GM18907 (cell line): Measurements from ENCODE around the gene KLK2.

Experiments used
- ATAC-seq: cut with Tn5 transposase; IDR thresholded peaks from one replicate; pipeline ENCODE4 v1.9.1; 2021; ENCODE audit warnings: mild to moderate bottlenecking, moderate library complexity; ENCODE audit not compliant: unreplicated experiment

The KLK2 gene

DNA sequence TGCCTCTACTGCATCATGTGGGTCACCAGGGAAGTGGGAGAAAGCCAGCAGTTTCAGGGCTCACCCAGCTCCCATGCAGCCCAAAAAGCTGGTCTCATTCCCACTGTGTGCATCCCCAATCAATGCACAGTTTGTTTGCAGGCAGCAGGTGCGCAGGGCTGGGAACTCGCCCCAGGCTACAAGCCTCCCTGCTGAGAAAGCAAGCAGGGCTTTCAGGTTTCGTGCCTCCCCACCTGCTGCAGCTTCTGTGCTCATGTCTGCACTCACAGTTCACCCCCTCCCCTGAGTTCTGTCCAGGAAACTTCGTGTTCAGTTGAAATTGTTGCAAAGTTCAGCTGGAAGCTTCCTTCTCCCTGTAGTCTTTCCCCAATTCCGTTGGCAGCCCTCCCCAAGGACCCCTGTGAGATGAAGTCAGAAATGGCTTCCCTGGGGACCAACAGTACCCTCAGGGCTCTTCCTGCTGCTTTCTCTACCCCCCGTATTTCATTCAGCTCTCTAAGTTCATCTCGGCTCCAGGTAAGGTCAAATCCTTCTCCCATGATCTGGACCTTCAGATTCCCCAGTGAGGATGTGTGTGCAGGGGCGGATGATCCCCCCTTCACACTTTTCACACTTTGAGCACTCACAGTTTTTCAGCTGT lies 28.8 kb upstream of the KLK2 start:
- no peak for ATAC-seq

DNA sequence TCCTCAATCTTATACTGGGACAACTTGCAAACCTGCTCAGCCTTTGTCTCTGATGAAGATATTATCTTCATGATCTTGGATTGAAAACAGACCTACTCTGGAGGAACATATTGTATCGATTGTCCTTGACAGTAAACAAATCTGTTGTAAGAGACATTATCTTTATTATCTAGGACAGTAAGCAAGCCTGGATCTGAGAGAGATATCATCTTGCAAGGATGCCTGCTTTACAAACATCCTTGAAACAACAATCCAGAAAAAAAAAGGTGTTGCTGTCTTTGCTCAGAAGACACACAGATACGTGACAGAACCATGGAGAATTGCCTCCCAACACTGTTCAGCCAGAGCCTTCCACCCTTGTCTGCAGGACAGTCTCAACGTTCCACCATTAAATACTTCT lies 22.5 kb upstream of the KLK2 start:
- ATAC-seq = no peak

GRCh38 chr19:50851620-50852019 lies 21.6 kb upstream of the KLK2 start:
- no peak for ATAC-seq

- ATAC-seq = no peak
These were observed 18.4 kb upstream of the KLK2 start, which contains the start of gene KLK3 for GRCh38 chr19:50854636-50855410. KLK3 (plus strand) TSS chr19:50854915; CDS start chr19:50854956, 41 bp downstream.

GRCh38 chr19:50857366-50857765 lies 15.9 kb upstream of the KLK2 start:
- no peak for ATAC-seq

GRCh38 chr19:50858886-50859285 lies 14.4 kb upstream of the KLK2 start:
- no peak for ATAC-seq

- ATAC-seq = no peak
These were observed 13.4 kb upstream of the KLK2 start for GRCh38 chr19:50859849-50860248.

DNA sequence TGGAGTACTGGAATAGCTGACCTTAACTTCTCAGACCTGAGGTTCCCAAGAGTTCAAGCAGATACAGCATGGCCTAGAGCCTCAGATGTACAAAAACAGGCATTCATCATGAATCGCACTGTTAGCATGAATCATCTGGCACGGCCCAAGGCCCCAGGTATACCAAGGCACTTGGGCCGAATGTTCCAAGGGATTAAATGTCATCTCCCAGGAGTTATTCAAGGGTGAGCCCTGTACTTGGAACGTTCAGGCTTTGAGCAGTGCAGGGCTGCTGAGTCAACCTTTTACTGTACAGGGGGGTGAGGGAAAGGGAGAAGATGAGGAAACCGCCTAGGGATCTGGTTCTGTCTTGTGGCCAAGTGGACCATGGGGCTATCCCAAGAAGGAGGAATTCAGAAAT lies 12.2 kb upstream of the KLK2 start:
- no peak for ATAC-seq

DNA sequence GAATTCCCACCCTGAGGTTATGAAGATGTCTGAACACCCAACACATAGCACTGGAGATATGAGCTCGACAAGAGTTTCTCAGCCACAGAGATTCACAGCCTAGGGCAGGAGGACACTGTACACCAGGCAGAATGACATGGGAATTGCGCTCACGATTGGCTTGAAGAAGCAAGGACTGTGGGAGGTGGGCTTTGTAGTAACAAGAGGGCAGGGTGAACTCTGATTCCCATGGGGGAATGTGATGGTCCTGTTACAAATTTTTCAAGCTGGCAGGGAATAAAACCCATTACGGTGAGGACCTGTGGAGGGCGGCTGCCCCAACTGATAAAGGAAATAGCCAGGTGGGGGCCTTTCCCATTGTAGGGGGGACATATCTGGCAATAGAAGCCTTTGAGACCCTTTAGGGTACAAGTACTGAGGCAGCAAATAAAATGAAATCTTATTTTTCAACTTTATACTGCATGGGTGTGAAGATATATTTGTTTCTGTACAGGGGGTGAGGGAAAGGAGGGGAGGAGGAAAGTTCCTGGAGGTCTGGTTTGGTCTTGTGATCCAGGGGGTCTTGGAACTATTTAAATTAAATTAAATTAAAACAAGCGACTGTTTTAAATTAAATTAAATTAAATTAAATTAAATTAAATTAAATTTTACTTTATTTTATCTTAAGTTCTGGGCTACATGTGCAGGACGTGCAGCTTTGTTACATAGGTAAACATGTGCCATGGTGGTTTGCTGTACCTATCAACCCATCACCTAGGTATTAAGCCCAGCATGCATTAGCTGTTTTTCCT lies 11.5 kb upstream of the KLK2 start:
- no peak for ATAC-seq

- no peak for ATAC-seq
These were observed 3.8 kb upstream of the KLK2 start for GRCh38 chr19:50869479-50869878.

GRCh38 chr19:50870417-50871089 lies 2.7 kb upstream of the KLK2 start:
- ATAC-seq = no peak

DNA sequence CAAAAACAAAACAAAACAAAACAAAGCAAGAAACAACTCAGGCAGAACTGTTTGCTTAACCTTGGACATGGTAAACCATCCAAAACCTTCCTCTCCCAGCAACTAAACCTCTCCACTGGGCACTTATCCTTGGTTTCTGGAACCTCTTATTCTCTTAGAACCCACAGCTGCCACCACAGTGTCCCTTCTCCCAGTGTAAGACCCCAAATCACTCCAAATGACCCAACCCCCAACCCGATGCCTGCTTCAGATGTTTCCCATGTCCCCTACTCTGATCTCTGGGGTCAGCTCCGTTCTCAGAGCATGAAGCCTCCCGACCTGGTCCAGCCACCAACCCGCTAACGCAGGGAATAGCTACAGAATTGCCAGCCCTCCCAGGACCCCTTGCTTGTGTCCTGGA lies 972 bp downstream of the KLK2 start:
- no peak for ATAC-seq

- no peak for ATAC-seq
These were observed 2.7 kb downstream of the KLK2 start for GRCh38 chr19:50875795-50876422.

- no peak for ATAC-seq
These were observed 3.2 kb downstream of the KLK2 start for GRCh38 chr19:50876456-50876855.

DNA sequence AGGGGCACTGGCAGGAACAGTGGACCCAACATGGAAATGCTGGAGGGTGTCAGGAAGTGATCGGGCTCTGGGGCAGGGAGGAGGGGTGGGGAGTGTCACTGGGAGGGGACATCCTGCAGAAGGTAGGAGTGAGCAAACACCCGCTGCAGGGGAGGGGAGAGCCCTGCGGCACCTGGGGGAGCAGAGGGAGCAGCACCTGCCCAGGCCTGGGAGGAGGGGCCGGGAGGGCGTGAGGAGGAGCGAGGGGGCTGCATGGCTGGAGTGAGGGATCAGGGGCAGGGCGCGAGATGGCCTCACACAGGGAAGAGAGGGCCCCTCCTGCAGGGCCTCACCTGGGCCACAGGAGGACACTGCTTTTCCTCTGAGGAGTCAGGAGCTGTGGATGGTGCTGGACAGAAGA lies 4.1 kb downstream of the KLK2 start:
- no peak for ATAC-seq

DNA sequence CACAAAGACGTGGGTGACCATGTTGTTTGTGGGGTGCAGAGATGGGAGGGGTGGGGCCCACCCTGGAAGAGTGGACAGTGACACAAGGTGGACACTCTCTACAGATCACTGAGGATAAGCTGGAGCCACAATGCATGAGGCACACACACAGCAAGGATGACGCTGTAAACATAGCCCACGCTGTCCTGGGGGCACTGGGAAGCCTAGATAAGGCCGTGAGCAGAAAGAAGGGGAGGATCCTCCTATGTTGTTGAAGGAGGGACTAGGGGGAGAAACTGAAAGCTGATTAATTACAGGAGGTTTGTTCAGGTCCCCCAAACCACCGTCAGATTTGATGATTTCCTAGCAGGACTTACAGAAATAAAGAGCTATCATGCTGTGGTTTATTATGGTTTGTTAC lies 5.6 kb downstream of the KLK2 start:
- ATAC-seq = no peak

- ATAC-seq = no peak
These were observed 7.0 kb downstream of the KLK2 start for GRCh38 chr19:50880241-50880640.

- ATAC-seq = no peak
These were observed 8.9 kb downstream of the KLK2 start for GRCh38 chr19:50882188-50882587.

DNA sequence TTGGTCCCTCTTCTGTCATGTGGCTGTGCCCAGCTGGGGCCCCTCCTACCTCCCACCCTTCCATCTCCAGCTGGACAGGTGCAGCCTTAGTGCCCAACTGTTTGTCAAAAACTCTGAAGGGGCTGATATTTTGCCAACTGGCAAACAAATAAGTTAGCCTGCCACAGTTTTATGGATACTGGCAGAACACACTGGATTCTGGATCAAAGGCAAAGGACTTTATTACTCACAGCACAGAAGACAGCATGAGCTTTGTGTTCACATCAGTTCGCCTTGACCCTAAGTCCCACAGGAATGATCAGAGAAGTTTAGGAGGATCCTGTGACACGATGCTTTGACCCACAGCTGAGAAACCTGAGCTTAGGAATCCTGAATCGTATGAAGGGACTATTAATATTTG lies 16.4 kb downstream of the KLK2 start:
- no peak for ATAC-seq

GRCh38 chr19:50890422-50891252 lies 17.4 kb downstream of the KLK2 start:
- no peak for ATAC-seq
